GM21723 (cell line): ENCODE data around the gene STK33.

Experiments
- ATAC-seq: cut with Tn5 transposase; IDR thresholded peaks from one replicate; pipeline ENCODE4 v1.9.1; 2021; ENCODE audit warnings: mild to moderate bottlenecking, moderate library complexity; ENCODE audit not compliant: unreplicated experiment

Gene STK33

DNA sequence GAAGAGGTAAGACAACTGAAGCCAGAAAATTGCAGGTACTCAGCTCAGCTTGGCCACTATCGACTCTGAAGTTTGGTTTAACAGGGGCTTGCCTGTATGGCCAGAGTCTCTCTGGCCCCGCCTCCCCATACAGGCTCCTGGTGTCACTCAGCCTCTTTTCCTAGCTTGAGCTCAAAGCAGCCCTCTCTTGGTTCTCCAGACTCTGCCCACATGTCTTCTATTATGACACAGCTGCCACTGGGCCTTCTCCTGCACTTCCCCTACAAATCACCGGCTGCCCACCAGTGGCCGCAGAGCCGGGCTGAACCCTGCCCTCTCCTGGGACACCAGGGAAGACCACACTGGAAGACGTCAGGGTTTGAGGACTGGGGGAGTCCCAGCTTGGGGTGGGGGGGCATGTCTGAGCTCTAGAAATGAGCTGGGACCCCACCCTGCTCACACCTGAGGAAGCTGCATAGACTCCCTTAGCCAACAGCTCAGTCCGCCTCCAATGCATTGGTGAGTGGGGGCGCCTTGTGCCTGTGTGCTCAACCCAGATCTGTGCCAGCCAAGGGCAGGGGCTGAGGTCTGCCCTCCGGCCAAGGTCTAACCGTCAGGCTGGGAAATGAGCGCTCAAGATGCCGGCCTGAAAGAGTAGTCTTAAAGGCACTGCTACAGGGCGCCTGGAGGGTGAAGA is 236.0 kb downstream of the STK33 start:
- no peak for ATAC-seq

DNA sequence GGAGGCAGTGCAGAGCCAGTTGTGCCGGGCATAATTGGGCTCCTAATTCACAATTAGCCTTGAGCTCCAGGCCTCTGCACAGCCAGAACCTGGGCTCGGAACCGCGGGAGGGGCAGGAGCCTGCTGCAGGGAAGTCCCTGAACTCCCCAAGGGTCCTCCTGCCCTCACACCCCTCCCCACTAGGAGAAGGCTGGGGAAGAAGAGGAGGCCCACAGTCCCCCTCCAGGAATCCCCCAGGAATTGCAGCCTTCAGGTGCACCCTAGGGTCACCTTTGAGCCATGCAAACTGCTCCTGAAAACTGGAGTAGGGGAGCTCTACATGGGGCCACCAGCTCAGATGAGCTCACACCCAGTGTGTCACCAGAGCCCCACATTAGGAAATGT is 236.5 kb downstream of the STK33 start:
- ATAC-seq: no peak

DNA sequence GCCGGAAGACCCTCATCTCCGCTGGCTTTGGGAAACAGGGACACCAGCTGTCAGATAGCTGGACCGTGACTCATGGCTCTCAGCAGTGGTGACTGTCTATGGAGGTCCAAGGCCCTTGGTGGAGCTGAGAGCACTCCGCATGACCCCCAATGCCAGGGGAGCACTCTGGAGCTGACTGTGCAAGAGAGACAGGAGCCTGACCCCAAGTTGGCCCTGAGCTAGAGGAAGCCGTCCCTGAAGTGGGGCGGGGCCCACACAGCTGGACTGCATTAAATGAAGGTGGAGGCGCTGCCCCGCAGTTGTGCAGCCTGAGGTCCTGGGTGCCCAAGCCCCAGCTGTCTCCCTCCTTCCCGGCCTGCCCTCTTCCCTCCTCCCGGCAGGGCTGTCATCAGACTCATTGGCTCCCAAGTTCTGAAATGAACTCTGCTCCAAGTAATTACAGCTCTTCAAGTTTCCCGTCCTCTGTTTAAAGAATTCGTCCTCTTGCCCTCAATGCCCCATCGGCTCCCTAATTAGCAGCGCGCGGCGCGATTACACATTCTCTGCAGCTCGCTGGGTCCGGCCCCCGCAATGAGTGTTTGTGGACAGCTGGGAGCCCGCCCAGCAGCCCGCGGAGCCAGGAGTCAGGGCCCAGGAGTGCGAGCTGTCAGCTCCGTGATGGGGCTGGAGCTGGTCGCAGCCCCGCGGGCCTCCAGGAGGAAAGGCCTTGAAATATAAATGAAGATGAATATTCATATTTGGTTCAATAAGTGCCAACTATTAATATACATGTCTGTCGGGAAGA is 237.1 kb downstream of the STK33 start:
- no peak for ATAC-seq

DNA sequence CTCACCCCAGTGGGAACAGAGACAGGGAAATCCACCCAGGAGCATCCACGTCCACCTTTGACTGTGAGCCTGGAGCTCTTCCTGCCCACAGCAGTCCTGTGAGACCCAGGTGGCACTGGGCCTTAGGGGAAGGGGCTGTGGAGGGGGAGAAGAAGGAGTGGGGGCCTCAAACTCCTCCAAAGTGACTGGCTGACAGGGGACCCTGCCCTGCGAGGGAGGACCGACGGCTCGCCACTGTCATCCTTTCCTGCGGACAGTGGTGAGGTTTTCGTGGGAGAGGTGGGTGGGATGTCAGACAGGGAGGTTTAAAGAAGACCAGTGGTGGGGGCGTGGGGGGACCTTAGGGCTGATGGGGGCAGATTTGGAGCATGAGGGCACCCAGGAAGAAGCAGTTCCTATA is 237.8 kb downstream of the STK33 start:
- ATAC-seq: no peak

DNA sequence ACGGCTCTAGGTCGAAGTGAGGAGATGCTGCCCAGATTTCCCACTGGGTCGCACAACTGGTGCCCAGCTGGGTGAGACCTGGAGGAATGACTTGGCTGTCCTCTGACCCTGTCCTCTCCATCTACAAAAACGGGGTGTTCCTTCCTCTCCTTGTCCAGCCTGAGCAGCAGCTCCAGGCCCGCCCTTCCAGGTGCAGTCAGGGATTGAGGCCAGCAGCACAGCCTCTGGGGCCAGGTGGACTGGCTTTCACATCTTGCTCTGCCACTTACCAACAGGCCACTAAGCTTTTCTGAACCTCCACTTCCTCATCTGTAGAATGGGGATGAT is 238.6 kb downstream of the STK33 start:
- no peak for ATAC-seq

DNA sequence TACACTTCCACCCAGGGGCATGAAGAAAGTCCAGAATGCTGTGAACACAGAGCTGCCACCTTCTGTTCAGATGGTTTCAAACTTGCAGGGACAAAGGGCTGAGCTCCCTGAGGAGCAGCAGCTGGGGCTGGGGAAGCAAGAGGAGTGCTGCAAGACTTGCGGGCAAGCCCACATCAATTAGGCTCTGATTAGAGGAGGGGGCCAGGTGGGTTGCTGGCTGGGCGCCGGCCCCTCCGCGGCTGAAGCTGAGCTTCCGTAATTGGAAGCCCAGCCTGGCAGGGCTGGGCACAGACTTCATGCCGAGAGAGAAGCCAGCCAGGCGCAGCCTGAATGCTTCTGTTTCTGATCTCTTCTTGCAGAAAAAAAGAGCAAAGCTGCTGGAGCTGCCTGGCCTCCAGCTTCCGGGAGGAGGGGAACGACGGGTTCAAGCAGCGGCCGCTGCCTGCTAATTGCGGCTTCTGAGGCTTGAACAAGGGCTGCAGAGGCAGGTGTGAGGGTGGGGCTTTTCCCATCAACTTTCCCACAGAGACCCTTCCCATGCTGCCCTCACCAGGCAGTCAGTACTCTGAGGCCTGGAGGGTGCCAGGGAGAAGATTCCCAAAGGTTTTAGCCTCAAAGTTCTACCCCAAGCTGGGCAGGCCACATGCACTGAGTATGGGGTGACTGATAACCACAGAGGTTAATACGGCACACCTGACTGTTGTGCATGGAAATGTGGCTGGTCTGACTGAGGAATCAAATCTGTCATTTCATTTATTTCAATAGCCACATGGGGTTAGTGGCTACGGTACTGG is 239.2 kb downstream of the STK33 start:
- peak; percentile 59 for ATAC-seq

DNA sequence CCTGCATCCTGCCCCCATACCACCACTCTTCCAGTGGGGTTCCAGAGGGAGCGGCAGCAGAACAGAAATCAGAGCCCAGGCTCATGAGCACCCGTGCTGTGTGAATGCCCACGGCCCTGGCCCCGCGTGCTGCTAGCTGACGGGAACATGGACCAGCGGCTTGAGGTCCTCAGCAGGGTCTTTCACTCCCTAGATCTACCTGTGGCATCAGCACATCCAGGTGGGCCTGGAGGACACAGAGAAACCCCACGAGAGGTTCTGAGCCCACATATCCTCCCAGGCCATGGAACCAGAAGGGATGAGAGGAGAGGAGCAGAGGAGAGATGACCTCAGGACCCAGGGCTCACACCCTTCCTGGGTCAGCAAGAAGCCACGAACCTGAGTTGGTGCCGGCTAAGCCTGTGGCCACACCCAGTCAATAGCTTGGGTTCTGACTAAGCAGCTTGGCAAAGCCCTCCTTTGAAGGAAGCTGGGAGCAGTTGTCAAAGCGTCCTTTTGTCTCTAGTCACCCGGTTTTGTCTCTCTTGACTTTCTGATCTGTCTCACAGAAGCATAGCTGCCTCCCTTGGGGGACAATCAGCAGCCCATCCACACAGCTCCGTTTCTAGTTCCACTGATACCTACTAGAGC is 241.0 kb downstream of the STK33 start:
- ATAC-seq: no peak

DNA sequence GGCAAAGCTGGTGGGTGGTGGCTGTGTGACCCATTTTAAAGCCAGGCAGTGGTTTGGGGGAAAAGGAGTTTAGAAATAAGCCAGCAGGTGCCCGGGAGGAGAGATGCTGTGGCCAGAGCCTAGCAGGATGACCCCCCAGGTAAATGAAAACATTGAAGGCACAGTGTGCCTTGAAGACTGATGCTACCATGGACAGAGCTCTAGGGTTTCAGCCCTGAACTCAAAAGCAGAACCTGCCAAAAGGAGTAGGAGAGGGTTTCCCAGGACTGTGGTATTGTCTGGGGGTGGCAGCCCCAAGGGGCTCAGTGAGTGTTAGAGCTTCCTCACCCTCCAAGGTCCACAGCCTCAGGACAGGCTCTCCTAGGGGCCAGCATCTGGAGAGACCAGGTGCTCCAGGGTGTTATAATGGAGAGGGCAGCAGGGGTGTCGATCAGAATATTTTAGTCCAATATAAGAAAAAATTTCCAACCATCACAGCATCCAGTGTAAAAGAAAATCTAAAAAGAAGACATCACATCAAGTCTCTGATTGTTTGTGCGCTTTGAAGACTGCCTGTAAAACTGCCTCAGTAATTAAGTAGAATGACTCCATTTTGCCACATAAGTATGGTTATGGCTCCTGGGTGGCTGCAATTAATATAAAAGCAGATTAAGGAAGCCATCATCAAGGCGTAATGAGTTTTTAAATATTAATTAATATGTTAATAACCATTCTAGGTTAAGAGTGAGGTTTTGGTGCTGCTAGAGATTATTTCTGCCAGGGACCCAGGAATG is 241.7 kb downstream of the STK33 start:
- no peak for ATAC-seq

DNA sequence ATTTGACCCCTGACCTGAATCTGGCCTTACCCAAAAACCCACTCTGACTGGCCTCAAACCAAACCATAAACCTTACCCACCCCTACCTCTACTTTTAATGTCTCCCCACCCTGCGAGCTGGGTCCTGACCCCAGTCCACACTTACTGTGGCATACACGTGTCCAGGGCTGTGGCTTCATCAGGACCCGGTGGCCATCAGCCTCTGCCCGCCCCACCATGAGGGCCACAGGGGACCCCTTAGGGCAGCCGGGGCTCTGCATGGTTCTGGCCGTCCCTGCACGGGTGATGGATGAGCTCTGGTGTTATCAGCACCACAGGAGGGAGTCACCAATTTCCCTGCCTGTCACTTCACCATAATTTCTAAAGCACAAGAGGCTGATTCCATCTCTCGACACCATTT is 242.8 kb downstream of the STK33 start:
- ATAC-seq: no peak

DNA sequence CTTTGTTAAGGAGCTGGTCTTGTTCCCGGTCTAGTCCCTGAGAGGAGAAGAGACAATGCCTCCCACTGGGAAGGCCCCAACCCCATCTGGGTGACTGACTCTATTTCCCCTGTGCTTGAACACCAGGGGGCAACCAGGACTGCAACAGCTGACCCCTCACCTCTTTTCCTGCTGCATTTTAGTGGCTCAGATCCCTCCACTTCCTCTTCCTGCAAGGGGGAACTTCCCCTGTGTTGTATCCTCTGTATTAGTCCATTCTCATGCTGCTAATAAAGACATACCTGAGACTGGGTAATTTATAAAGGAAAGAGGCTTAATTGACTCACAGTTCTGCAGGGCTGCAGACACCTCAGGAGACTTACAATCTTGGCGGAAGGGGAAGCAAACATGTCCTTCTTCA is 246.1 kb downstream of the STK33 start:
- ATAC-seq: no peak

DNA sequence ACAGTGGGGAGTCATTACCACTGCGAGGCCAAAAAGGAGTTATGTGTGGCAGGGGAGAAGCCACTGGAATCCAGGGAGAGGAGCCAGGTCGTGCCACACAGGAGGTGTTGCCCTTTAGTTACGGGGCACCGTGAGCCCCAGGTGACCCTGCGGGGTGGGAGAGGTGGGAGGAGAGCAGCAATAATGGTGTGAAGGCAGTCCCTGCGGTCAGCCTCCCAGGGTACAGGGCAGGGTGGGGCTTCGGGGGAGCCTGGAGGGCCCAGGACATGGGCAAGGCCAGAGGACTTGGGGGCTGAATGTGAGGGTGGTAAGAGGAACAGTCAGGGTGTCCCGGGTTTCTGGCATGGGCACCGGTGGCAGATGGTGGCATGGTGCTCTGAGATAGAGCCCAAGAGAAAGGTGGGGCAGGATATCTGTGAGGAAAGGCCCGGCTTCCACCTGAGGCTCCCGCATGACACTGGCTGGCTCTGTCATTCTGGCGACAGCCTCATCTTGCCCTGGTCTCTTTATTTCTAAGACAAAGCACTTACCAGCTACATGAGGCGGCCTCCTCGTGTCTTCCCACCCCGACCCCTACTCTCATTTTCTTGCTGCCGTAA is 247.8 kb downstream of the STK33 start:
- no peak for ATAC-seq

DNA sequence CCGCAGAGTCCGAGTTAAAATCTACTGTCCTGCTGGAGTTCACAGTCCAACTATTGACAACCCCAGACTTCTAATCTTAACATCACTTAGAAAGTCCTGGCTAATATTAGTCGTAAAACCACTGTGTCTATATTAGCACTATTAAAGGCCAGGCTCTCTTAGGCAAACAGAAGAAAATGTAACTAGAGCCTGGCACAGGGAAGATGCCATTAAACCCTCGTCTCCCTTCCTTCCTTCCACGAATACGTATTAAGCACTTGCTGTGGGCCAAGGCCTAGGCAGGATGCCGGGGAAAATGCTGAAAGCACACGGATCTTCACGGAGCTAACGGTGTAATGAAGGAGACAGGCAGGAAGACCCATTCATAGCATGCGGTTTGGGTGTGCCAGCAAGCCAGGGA is 248.8 kb downstream of the STK33 start:
- no peak for ATAC-seq

DNA sequence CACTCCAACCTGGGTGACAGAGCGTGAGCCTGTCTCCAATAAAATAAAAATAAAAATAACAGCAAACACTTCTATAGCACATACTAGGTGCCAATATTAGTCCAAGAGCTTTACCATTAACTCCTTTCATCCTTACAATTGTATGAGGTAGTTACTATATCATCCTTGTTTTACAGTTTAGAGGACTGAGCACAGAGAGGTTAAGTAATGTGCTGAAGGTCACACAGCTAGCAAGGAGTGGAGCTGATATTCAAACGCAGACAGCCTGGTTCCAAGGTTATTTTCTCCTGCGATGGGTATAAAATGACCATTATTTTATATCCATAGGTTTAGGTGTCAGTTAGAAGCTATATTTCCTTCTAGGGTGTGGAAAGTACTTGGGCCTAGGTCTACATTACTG is 249.7 kb downstream of the STK33 start:
- no peak for ATAC-seq

DNA sequence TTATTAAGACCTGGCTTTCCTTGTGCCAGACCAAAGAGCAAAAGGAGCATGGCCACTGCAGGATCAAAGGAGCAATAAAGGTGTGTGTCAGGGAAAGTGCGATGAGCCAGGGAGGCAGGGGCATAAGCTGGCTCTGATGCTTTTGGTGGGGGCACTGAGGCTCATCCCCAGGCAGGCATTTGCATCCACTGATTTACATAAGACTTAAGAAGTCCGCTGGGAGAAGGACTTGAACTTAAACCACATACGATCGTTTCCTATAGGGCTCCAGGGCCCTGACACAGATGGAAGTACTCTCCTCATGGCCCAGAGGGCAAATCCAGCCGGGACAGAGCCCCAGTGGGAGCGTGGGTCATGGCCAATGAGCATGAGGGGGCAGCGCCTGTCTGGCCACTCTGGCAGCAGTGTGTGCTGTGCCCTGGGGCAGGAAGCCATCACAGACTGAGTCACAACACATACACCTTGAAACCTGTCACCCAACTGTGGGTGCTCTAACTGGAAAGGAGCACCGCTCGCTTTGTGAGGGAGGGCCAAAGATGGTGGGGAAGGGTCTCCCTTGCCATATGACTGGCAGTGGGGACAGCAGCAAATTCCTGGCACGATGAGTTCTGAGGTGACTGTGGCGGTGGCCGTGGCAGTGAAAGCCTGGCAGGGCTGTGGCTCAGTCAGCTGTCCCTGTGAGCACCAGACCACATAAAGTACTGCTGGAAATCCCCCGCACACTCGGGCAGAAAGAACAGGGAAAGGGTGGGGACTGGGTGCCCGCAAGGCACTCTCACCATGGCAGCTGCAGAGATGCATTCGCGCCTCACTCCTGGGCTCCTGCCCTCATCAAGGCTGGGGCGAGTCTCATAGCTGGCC is 251.0 kb downstream of the STK33 start:
- peak; percentile 82 for ATAC-seq

DNA sequence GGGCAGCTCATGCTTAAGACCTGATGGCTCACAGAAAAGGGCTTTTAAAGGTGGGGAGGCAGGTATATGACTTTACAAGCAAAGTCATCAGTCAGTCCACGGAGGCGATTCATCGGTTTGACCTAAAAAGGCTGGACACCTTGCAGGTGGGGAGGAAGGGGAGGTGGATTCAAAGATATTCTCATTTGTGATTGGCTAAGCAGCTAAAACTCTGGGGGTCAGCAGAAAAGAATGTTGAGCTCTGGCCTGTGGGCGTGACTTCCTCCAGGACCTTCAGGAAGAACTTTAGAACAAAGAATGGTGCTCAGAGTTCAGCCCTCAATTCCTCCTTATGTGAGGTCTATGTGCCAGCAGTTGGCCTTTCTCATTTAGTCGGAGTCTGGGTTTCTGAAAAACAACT is 252.0 kb downstream of the STK33 start:
- ATAC-seq: no peak
